ENCODE measurements around the gene HACD3. TPM values are rescaled to one million over a fixed set of nuclear protein-coding genes. Genes with fewer than 3 reads are reported as not detected.

Gene HACD3
- total and polyA plus RNA-seq, 2 of the 13 experiments (the other 11 are each of a cell fraction or from before 2014, with no cell fraction given), result 73.6 to 161 TPM

DNA sequence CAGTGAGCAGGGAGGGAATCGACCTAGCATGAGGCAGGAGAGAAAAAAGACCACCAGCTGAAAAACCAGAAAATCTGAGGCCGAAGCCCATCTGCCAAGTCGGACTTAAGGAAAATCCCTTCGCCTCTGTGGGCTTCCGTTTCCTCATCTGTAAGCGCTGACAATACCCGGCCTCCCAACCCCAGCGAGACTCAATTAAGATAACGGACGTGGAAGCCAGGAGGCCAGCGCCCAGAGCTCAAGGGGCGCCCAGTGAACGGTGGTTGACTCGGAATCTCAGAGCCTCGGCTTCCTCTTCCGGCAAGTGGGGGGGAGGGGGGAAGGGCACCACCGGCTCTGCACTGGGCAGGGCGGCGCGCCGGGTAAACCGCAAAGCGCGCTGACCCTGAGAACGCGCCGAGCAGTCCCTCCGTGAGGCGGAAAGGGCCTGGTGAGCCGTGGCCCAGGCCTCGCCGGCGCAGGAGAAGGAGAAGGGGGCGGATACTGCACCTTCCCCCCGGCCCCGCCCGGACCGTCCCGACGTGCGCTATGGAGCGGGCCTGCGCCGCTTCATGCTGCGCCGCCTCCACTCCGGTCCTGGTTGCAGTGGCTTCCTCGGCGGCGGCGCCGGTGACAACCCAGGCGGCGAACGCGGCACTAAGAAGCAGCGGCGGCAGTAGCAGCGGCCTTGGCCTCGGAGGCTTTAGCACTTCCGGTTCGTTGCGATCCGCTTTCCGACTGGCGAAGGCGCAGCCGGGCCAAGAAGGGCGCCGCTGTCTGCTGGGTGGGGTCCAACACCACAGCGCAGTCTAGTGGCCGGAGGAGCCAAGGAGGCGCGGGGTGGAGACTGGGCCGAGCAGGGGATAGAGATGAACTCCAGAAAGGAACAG lies 13.0 kb upstream of the HACD3 start, which contains the start of gene DPP8 (continued):
- TF ChIP-seq ZBTB7A (CRISPR knock-in tag; IDR thresholded peaks at IDR 0.05) (0 out of 2 replicates have a peak, but pooled peaks have one; percentile 31), MBNL3 (CRISPR knock-in tag; conservative IDR thresholded peaks at IDR 0.05) (no peak), TSC22D2 (CRISPR knock-in tag; IDR thresholded peaks at IDR 0.05; ENCODE audit: borderline replicate concordance) (peak; percentile 66), ZNF550 (CRISPR knock-in tag; IDR thresholded peaks at IDR 0.05; ENCODE audit: borderline replicate concordance) (peak; percentile 93; the same call in 1 of the 2 replicates), CREM (IDR thresholded peaks at IDR 0.05) (peak; percentile 79), CREM (CRISPR knock-in tag; IDR thresholded peaks at IDR 0.05) (no peak), SCMH1 (CRISPR knock-in tag; IDR thresholded peaks at IDR 0.05; ENCODE audit: borderline replicate concordance) (no peak), MTA3 (CRISPR knock-in tag; IDR thresholded peaks at IDR 0.05) (no peak), FOSL1 (CRISPR knock-in tag; IDR thresholded peaks at IDR 0.05; ENCODE audit: borderline replicate concordance) (no peak), ZNF589 (CRISPR knock-in tag; conservative IDR thresholded peaks at IDR 0.05) (no peak; the same call in 1 of the 2 replicates), MEIS1 (CRISPR knock-in tag; IDR thresholded peaks at IDR 0.05; ENCODE audit: borderline replicate concordance) (peak; percentile 90; the same call in 1 of the 2 replicates), ZNF616 (CRISPR knock-in tag; IDR thresholded peaks at IDR 0.05; ENCODE audit: low read depth) (peak; percentile 49; the same call in 1 of the 2 replicates), ISX (CRISPR knock-in tag; conservative IDR thresholded peaks at IDR 0.05) (no peak), FOSL2 (CRISPR knock-in tag; IDR thresholded peaks at IDR 0.05) (peak; percentile 73; the same call in 1 of the 2 replicates), EED (CRISPR knock-in tag; IDR thresholded peaks at IDR 0.05) (peak; percentile 72; the same call in 1 of the 2 replicates), ZNF879 (CRISPR knock-in tag; IDR thresholded peaks at IDR 0.05) (no peak), HNRNPH1 (optimal IDR thresholded peaks at IDR 0.05; ENCODE audit: low read depth, low read length) (no peak), SRSF9 (IDR thresholded peaks at IDR 0.05; ENCODE audit: borderline replicate concordance, insufficient read depth, low read depth, low read length, poor library complexity, severe bottlenecking) (no peak)
- TF ChIP-seq, protein P1, sequence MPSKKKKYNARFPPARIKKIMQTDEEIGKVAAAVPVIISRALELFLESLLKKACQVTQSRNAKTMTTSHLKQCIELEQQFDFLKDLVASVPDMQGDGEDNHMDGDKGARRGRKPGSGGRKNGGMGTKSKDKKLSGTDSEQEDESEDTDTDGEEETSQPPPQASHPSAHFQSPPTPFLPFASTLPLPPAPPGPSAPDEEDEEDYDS (CRISPR knock-in tag; IDR thresholded peaks at IDR 0.05), result peak; percentile 64; the same call in 1 of the 2 replicates
- TF ChIP-seq, protein P2, sequence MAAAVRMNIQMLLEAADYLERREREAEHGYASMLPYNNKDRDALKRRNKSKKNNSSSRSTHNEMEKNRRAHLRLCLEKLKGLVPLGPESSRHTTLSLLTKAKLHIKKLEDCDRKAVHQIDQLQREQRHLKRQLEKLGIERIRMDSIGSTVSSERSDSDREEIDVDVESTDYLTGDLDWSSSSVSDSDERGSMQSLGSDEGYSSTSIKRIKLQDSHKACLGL (CRISPR knock-in tag; IDR thresholded peaks at IDR 0.05), result peak; percentile 92
- TF ChIP-seq, protein P3, sequence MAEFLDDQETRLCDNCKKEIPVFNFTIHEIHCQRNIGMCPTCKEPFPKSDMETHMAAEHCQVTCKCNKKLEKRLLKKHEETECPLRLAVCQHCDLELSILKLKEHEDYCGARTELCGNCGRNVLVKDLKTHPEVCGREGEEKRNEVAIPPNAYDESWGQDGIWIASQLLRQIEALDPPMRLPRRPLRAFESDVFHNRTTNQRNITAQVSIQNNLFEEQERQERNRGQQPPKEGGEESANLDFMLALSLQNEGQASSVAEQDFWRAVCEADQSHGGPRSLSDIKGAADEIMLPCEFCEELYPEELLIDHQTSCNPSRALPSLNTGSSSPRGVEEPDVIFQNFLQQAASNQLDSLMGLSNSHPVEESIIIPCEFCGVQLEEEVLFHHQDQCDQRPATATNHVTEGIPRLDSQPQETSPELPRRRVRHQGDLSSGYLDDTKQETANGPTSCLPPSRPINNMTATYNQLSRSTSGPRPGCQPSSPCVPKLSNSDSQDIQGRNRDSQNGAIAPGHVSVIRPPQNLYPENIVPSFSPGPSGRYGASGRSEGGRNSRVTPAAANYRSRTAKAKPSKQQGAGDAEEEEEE (CRISPR knock-in tag; IDR thresholded peaks at IDR 0.05; ENCODE audit: borderline replicate concordance), result no peak
- TF ChIP-seq, protein P4, sequence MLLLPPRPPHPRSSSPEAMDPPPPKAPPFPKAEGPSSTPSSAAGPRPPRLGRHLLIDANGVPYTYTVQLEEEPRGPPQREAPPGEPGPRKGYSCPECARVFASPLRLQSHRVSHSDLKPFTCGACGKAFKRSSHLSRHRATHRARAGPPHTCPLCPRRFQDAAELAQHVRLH (CRISPR knock-in tag; IDR thresholded peaks at IDR 0.05; ENCODE audit: borderline replicate concordance, low read depth), result peak; percentile 84; the same call in 1 of the 2 replicates
- TF ChIP-seq, protein P5, sequence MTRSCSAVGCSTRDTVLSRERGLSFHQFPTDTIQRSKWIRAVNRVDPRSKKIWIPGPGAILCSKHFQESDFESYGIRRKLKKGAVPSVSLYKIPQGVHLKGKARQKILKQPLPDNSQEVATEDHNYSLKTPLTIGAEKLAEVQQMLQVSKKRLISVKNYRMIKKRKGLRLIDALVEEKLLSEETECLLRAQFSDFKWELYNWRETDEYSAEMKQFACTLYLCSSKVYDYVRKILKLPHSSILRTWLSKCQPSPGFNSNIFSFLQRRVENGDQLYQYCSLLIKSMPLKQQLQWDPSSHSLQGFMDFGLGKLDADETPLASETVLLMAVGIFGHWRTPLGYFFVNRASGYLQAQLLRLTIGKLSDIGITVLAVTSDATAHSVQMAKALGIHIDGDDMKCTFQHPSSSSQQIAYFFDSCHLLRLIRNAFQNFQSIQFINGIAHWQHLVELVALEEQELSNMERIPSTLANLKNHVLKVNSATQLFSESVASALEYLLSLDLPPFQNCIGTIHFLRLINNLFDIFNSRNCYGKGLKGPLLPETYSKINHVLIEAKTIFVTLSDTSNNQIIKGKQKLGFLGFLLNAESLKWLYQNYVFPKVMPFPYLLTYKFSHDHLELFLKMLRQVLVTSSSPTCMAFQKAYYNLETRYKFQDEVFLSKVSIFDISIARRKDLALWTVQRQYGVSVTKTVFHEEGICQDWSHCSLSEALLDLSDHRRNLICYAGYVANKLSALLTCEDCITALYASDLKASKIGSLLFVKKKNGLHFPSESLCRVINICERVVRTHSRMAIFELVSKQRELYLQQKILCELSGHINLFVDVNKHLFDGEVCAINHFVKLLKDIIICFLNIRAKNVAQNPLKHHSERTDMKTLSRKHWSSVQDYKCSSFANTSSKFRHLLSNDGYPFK (CRISPR knock-in tag; IDR thresholded peaks at IDR 0.05; ENCODE audit: borderline replicate concordance), result peak; percentile 95

Data from HepG2 (cell line).